NCI-H1092 treated with DMSO at 0.1 percent for 48 hours (cell line): ENCODE results near the gene ARMCX4.
A peak's percentile ranks its signal among the peaks of the same experiment; 100 is the strongest.
"Not testable (repeated sequence)": the region's sequence is repeated elsewhere in the genome, so short reads cannot be mapped to it uniquely, and the experiment has no call there.

Experiments
- DNase-seq: peaks from one replicate; lab custom pipeline; 2025; lab: John Stamatoyannopoulos, UW

Gene ARMCX4

DNA sequence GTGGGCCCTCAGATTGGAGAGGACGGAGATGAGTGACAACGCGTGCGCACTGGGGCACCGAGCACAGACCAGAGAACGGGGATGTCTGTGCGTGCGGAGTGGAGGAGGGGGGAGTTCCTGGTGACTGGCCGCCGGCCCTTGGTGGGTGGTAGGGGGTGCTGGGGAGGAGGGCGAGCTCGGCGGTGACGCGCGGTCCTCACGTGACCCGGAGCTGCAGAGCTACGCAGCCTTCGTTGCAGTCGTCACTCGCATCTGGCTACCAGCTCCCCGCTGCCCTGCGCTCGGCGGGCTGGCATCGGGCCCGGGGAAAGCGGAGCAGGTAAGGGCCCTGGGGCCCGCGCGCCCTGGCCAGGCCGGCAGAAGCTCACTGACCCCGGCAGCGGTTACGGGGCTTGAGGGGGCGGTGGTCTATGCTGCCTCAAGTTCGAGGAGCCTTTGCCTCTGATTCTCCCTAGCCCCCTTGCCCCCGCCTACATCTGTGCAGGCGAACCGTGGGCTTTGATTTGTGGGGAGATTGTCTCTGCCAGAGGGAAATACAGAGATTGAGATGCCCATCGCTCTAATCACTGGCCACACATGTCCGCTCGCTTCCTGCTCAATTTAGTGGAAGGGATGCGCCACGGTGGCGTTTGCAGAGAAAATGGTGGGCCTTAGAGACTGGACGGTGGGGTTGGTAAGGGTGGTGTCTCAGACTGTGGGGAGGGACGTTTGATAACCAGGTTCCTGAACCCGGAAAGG, at the start of gene ARMCX4:
Gene ARMCX4, plus strand, starts transcription at position 245 of the 738 bp plus-strand sequence. CDS start 3,134 bp downstream, outside the sequence.
- peak; percentile 82 for DNase-seq

DNA sequence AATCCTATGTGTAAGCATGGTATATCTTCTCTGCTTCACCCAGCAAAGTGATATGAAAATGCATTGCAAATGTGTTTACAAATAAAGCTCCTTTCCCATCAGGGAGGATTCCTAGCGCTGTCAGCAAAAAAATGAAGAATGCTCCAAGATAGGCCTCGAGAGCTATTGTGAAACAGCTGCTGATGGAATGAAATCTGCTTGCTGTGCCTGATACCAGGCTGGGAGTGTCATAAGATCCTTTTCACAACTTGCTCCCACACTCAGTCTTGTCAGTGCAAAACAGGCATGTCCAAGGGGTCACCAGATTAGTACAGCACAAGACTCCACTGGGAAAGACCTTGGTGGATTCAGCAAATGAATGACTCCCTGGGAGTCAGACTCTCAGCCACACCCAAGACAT, 43.2 kb upstream of the ARMCX4 start:
- no peak for DNase-seq

DNA sequence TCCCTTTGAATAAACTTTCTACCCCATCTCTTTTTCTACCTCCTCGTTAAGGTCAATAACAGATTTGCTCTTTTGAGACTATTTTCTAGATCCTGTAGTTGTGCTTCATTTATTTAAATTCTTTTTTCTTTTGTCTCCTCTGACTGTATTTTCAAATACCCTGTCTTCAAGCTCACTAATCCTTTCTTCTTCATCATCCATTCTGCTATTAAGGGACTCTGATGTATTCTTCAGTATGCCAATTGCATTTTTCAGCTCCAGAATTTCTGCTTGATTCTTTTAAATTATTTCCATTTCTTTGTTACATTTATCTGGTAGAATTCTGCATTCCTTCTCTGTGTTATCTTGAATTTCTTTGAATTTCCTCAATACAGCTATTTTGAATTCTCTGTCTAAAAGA, 36.0 kb upstream of the ARMCX4 start:
- DNase-seq, result no peak

DNA sequence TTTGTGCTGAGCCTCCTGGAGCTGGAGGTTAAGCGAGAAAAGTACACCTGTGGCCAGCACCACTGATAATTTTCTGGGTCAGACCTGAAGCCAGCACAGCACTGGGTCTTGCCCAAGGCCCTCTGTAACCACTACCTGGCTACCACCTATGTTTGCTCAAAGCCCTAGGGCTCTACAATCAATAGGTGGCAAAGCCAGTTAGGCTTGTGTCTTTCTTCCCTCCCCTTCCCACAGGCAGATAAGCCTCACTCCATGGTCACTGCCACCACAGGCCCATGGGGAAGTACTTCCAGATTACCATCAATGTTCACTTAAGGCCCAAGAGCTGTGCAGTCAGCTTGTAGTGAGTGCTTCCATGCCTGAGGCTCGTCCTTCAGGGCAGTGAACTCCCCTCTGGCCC, 35.2 kb upstream of the ARMCX4 start:
- DNase-seq, result no peak

DNA sequence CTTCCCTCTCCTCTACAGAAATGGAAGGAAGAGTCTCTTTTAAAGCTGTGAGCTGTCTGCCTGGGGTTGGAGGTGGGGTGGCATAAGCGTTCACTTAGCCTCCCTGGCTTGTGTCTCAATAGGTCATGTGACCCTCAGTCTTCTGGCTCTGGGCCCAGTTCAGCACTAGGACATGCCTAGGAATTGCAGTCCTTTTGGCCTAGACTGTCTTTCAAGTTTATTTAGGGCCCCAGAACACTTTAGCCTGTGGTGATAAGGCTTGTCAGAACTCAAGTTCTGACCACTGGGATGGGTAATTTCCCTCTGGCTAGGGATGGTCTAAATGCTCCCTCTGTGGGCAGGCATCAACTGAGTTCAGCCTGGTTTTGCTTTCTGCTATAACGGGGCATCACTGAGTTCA, 34.3 kb upstream of the ARMCX4 start:
- DNase-seq, result no peak

DNA sequence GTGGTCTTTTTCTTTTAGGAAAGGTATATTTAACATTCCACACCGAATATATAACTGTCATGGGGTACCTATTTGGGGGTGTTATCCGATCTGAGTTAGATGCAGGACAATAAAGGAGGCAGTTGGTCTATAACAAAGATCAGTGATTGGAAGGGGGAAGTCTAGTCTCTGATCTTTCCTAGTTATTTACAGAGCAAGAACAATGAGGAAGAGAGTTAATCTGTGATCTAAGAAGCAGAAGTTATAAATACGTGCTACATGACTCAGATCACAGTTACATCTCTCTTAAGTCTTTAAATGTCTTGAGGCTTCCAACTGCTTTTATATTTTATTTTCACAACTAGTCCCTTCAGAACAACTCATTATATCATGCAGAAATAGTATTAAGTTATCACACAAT, 33.2 kb upstream of the ARMCX4 start:
- no peak for DNase-seq

DNA sequence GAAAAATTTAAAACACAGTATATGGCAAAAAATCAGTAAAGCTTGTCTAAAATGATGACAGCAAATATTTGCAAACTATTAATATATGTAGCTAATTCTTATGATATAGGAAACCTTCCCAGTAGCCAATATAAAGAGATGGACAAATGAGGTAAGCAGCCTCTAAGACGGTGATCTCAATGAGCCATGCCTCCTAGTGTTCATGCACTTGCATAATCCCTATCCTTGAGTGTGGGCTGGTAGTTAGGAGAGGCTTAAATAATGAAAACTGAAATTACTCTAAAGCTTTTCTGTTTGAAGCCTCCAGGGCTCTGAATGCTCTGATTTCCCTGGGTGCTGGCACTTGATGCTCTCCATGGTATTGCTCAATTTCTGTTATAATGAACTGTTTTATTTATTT, 24.6 kb upstream of the ARMCX4 start:
- DNase-seq, result no peak

DNA sequence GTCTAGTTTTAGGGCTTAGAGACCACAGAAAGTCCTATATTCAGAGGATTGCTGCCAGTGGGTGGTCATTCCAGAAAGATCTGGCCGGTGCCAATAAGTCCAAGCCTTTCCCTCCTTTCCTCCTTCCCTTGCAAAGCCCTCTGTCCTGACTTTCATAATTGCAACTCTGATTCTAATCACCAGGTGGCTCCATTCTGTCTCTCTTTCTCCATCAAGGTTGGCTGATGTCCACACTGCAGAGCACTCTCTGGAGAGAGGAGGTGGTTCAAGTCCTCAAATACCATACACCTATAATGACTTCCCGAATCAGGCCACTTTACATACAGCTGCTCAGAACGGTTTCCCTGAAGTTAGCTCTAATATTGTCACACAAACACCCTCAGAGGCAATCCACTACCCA, 22.4 kb upstream of the ARMCX4 start:
- peak; percentile 51 for DNase-seq

DNA sequence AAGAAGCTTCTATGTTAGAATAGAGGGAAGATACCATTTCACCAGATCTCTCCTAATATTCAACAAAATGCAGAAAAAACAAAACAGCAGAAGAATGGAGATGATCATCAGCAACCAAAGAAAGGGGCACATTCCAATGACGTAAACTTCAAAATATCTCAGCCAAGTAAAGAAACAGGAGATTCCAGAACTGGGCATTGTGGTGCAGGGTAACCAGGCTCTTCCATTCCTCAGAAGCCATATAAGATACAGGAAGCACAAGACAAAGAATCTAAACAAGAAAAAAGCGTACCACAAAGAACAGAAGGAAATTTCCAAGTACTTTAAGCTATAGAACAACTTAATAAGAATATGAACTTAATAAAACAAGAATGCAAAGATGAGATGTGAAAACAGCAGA, 6.9 kb upstream of the ARMCX4 start:
- no peak for DNase-seq

DNA sequence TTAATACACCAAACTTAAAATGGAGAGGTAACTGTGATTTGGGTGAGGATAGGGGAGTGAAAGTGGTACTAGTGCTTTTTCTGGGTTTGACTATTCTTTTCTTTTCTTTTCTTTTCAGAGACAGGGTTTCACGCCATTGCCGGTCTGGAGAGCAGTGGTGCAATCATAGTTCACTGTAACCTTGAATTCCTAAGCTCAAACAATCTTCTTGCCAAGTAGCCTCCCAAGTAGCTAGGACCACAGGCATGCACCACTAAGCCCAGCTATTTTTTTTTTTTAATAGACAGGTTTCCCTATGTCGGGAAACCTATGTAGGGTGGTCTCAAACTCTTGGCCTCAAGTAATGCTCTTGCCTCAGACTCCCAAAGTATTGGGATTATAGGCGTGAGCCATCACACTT, 3.0 kb upstream of the ARMCX4 start:
- no peak for DNase-seq

DNA sequence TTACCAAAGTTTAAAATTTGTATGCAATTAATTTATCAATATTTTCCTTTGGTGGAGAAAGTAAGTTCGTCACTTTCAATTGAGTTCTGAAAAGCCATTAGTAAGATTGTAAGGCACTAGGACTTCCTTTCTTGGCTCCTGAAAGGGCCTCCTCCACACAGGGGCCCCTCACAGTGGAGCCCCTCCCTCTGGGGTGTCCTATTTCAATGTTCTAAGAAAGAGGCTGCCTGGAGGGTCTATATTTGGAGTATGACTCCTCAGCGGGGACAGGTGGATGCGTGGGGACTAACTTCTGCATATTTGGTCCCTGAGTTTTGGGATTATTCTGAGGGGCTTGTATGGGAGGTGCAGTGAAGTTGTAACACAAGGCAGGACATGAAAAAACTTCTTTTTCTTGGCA, 1.6 kb upstream of the ARMCX4 start:
- DNase-seq, result no peak

DNA sequence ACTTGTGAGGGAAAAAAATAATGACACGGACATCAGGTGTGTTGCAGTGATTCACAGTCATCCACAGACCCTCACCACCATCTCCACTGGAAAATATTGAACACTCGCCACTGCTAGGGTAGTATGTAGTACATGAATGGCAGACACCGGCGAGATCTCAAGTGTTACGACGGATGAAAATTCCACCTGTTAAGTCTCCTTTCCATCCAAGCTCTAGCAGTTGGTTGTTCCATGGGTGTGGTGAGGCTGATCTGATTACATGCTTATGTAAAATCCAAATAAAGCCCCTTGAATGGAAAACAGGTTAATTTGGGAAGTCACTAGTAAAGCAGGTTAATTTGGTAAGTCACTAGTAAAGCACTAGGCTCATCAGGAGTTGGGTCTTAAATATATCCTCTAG, 1.1 kb upstream of the ARMCX4 start:
- no peak for DNase-seq

DNA sequence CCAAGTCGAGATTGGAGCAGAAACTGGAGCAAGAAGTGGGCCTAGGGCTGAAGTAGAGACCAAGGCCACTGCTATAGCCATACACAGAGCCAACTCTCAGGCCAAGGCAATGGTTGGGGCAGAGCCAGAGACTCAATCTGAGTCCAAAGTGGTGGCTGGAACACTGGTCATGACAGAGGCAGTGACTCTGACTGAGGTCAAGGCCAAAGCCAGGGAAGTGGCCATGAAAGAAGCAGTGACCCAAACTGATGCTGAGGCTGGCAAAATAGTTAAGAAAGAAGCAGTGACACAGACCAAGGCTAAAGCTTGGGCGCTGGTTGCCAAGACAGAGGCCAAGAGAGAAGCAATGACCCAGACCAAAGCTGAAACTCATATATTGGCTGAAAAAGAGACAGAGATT, 3.5 kb downstream of the ARMCX4 start:
- no peak for DNase-seq

DNA sequence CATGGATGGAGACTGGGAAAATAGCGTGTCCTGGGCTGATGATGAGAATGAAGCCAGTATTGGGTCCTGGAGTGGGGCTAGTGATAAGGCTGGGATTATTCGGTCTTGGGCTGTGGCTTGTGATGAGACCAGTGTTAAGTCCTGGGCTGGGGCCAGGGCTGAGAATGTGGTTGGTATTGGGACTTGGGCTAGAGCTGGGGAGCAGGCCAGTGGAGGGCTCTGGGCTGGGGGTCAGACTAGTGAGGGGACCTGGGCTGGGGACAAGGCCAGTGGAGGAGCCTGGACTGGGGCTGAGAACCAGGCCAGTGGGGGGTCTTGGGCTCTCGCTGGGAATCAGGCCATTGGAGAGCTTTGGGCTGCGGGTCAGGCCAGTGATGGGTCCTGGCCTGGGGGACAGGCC, 6.7 kb downstream of the ARMCX4 start:
- DNase-seq, result no peak

DNA sequence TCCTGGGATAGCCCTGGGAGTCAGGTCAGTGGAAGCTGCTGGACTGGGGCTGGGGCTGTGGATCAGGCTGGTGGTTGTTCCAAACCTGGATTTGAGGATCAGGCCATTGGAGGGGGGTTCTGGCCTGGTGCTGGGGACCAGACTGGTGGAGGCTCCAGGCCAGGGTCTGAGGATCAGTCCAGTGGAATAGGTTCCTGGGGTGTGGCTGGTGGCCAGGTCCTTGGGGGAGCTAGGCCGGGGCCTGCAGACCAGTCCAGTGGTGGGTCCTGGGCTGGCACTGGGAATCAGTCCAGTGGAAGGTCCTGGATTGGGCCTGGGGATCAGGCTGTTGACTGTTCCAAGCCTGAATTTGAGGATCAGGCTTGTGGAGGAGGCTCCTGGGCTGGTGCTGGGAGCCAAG, 8.0 kb downstream of the ARMCX4 start:
- DNase-seq, result no peak

DNA sequence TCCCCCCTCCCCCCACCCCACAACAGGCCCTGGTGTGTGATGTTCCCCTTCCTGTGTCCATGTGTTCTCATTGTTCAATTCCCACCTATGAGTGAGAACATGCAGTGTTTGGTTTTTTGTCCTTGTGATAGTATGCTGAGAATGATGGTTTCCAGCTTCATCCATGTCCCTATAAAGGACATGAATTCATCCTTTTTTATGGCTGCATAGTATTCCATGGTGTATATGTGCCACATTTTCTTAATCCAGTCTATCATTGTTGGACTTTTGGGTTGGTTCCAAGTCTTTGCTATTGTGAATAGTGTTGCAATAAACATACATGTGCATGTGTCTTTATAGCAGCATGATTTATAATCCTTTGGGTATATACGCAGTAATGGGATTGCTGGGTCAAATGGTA, 17.7 kb downstream of the ARMCX4 start:
- not testable (repeated sequence) for DNase-seq

DNA sequence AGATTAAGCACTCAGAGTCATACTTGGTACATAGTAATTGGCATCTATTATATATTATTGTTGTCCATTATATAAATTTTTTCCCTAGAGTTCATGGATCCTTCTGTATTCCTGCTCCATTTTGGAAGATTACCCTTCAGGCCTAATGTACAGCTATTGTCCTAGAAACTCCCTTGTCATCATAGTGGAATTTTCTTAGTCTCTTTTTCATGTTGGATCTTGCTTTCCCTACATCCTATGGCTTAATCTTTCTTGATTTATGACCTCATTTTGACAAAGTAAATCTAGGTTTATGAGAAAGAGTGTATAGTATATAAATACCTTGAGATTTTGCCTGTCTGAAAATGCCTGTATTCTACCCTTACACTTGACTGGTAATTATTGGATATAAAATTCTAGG, 22.1 kb downstream of the ARMCX4 start:
- DNase-seq, result no peak

DNA sequence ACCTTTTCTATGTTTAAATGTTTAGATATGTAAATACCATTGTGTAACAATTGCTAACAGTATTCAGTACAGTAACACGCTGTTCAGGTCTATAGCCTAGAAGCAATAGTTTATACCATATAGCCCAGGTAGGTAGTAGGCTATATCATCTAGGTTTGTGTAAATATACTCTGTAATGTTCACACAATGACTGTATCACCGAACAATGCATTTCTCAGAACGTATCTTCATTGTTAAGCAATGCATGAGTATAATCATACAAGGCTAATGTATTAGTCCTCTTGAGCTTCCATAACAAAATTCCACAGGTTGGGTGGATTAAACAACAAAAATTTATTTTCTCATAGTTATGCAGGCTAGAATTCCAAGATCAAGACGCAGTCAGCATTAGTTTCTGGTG, 22.7 kb downstream of the ARMCX4 start:
- no peak for DNase-seq

DNA sequence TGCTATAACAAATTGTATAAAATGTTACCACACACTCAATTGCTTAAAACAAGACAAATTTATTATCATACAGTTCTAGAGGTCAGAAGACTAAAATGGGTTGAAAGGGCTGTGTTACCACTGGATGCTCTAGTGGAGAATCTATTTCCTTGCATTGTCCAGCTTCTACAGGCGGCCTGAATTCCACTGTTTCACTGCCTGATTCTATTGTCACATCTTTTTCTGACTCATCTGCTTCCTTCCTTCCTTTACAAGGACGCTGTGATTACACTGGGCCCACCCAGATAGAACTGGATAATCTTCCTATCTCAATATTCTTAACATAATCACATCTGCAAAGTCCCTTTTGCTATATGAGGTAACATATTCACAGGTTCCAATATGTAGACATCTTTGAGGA, 45.7 kb downstream of the ARMCX4 start:
- no peak for DNase-seq
